C4-2B (cell line): ENCODE data around the gene XIAP.

ENCODE experiments used
- H3K27ac ChIP-seq: fragments of 450-650 bp; 2 replicates; pipeline ENCODE4 v1.5.1; 2017
- CTCF ChIP-seq: fragments of 450-650 bp; conservative IDR thresholded peaks from 2 replicates; pipeline ENCODE4 v1.5.1; 2017; ENCODE audit warnings: mild to moderate bottlenecking
- ZFX ChIP-seq: fragments of 450-650 bp; IDR thresholded peaks from 2 replicates; pipeline ENCODE4 v1.6.1; 2017

XIAP gene

DNA sequence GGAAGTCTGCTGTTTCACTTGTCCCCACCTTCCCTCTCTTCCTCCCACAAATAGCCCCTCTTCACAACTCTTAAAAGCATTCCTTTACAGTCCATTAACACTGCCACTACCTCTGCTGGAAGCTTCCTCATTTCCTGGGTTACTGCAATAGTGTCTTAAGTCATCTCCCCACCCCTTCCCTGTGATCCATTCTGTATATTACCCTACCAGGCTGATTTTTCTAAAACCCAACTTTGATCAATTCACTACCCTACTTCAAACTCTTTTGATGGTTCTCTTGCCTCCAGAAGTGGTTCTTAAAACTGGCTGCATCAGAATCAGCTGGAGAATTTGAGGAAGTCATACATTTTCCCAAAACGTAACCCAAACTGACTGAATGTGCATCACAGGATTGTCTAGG lies 8.8 kb upstream of the XIAP start:
- TF ChIP-seq ZFX (no peak), CTCF (no peak)
- H3K27ac ChIP-seq = no peak overlapping the region

- H3K27ac ChIP-seq = no peak overlapping the region
- TF ChIP-seq ZFX (no peak), CTCF (no peak)
Measured at GRCh38 chrX:123854329-123854728, 5.5 kb upstream of the XIAP start.

- TF ChIP-seq ZFX = no peak
- TF ChIP-seq CTCF = no peak
- H3K27ac ChIP-seq = peak overlapping the region; percentile 87
Measured at GRCh38 chrX:123859409-123859845, 426 bp upstream of the XIAP start.

DNA sequence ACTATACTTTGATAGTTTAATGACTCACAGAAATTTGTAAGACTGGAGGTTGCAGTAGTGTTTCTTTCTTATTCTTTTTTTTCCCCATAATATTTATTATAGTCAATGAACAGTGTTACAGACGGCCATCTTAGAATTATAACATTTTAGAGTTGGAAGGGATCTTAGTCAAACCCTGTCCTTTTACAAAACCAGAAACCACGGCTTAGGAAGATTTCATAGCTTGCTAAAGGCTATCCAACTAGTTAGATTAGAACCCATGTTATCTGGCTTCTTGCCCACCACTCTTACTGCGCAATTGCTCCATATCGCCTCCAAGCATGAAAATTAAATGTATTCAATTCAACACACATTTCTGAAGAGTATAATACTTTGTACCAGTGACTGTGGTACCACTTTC lies 1.1 kb downstream of the XIAP start:
- H3K27ac ChIP-seq = no peak overlapping the region; the same call in 1 of the 2 replicates
- TF ChIP-seq CTCF (no peak), ZFX (no peak)

DNA sequence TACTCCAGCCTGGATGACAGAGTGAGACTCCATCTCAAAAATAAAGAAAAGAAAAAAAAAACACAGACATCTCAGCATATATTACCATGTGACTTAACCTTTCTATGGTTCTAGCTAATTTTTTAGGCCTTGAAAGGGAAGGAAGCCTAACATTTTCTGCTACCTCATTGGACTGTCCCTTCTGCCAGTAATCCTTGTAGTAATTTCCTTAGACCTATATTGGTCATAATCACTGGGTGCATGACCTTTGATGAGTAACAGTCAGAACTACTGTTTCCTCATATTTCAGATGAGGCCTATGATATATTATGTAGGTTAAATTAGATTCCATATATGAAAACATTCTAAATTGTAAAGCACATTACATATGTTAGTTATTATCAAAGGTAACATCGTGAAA lies 9.6 kb downstream of the XIAP start:
- TF ChIP-seq CTCF (no peak), ZFX (no peak)
- H3K27ac ChIP-seq = no peak overlapping the region

GRCh38 chrX:123871309-123871708 lies 11.5 kb downstream of the XIAP start:
- TF ChIP-seq CTCF = no peak
- TF ChIP-seq ZFX = no peak
- H3K27ac ChIP-seq = peak overlapping the region; percentile 26; the same call in 1 of the 2 replicates

- no peak for TF ChIP-seq CTCF
- no peak for TF ChIP-seq ZFX
- peak overlapping the region; percentile 81 for H3K27ac ChIP-seq
Measured at GRCh38 chrX:123873956-123874355, 14.1 kb downstream of the XIAP start.
